ENCODE results near the gene HOXC9.

HOXC9 gene

GRCh38 chr12:54028314-54029201, 28.6 kb downstream of the HOXC9 start, which contains the start of gene HOXC6:
HOXC6 (plus strand) TSS chr12:54028440; CDS start chr12:54028522, 82 bp downstream.
- peak; percentile 57 for DNase-seq (ENCODE audit: low read depth)

DNA sequence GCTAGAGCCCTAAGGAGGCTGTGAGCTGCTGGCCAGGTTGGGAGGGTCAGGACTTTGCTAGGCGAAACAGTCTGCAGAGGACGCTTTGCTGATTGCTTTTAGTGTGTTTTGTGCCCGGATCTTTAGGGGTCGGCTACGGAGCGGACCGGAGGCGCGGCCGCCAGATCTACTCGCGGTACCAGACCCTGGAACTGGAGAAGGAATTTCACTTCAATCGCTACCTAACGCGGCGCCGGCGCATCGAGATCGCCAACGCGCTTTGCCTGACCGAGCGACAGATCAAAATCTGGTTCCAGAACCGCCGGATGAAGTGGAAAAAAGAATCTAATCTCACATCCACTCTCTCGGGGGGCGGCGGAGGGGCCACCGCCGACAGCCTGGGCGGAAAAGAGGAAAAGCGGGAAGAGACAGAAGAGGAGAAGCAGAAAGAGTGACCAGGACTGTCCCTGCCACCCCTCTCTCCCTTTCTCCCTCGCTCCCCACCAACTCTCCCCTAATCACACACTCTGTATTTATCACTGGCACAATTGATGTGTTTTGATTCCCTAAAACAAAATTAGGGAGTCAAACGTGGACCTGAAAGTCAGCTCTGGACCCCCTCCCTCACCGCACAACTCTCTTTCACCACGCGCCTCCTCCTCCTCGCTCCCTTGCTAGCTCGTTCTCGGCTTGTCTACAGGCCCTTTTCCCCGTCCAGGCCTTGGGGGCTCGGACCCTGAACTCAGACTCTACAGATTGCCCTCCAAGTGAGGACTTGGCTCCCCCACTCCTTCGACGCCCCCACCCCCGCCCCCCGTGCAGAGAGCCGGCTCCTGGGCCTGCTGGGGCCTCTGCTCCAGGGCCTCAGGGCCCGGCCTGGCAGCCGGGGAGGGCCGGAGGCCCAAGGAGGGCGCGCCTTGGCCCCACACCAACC, 29.8 kb downstream of the HOXC9 start:
- DNase-seq (ENCODE audit: low read depth) = no peak

DNA sequence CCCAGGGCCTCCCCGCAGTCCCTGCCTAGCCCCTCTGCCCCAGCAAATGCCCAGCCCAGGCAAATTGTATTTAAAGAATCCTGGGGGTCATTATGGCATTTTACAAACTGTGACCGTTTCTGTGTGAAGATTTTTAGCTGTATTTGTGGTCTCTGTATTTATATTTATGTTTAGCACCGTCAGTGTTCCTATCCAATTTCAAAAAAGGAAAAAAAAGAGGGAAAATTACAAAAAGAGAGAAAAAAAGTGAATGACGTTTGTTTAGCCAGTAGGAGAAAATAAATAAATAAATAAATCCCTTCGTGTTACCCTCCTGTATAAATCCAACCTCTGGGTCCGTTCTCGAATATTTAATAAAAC, 30.5 kb downstream of the HOXC9 start:
- DNase-seq (ENCODE audit: low read depth) = no peak

DNA sequence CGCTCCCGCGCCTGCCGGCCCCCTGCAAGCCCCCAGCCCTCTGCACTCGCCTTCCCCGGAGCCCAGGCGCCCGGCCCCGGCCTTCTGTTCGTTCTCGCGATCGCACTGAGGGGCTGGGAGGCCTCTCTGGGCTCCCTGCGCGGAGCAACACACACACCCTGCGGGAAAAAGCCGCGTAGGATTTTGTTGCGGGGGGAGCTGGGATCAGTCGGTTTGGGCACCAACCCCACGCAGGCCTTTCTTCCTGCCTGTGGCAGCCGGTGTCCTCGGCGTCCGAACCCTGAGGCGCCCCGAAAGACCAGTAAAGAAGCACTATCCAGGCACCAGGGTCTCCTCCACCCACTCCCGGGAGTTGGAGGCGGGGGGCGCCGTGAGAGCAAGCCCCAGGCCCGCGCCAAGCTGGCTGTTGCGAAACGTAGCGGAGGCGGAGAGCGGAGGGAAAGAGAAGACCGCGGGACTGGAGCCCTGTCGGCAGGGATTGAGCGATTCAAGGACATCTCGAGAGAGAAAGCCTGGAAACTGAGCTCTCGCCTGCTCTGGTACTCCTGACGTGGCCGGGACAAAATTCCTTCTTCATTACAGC, 31.0 kb downstream of the HOXC9 start:
- DNase-seq (ENCODE audit: low read depth) = no peak

DNA sequence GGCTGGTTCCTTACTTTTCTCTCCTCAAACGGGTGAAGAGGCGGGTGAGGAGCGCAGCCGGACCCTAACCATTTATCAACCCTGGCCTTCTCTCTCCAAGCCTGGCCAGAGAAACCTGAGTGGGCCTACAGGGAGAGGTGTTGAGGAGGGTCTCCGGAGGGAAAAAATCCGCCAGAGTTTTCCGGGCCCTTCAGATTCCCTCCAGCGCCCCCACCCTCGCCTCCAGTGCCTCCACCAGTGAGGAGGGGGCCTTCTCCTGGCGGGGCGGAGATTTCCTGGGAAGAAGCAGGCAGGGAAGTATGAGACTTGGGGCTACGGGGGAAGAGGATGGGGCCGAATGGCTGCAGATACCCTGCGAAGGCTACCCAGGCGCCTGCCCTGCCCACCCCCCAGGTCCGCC, 31.5 kb downstream of the HOXC9 start:
- no peak for DNase-seq (ENCODE audit: low read depth)

DNA sequence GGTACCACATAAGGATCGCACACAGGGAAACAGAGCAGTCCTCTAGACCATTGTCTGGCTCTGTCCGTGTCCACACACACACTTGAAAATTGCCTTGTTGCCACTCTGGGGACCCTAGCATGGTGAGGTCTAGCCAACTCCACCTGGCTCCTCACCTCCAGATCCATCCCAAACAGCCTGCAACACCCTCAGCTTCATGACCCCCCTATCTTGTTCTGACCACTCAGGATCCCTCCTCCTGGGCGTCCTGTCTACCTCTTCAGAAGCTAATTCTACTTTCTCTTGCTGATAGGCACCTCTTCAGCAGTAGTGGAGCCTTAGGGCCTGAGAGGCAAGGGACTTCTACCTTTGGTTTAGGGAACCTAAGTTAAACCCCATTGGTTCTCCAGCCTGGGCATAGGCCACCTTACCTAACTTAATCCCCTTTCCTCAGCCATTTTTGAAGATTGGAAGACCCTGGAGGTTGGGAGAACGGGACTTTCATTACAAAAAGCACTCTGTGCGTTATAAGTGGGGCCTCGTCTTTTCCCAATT, 32.2 kb downstream of the HOXC9 start:
- no peak for DNase-seq (ENCODE audit: low read depth)

DNA sequence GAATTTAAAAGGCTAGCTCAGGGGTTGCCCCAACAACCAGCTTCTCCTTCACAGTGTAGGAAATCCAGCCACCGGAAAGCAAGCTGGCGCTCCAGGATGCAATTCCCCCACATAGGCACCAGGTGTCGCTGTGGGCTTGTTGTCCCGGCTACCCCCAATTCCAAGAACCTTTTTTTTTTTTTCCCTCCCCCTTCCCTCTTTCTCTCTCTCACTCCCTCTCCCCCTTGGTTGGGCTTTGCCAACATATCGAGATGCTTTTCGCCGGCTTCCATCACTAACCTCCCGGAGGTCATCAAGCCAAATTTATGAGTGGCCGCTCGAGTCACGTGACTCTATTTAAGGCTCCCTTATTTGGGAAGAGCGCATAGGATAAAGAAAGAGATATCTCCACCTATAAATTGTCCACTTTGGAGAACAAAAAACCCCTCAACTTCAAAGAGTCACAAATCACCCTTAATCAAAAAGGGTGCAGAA, 32.7 kb downstream of the HOXC9 start, which contains the start of gene HOXC5:
TSS of gene HOXC5 (plus strand) at position 424 of the 474 bp plus-strand sequence. CDS start 73 bp downstream, outside the sequence.
- DNase-seq (ENCODE audit: low read depth) = peak; percentile 69

DNA sequence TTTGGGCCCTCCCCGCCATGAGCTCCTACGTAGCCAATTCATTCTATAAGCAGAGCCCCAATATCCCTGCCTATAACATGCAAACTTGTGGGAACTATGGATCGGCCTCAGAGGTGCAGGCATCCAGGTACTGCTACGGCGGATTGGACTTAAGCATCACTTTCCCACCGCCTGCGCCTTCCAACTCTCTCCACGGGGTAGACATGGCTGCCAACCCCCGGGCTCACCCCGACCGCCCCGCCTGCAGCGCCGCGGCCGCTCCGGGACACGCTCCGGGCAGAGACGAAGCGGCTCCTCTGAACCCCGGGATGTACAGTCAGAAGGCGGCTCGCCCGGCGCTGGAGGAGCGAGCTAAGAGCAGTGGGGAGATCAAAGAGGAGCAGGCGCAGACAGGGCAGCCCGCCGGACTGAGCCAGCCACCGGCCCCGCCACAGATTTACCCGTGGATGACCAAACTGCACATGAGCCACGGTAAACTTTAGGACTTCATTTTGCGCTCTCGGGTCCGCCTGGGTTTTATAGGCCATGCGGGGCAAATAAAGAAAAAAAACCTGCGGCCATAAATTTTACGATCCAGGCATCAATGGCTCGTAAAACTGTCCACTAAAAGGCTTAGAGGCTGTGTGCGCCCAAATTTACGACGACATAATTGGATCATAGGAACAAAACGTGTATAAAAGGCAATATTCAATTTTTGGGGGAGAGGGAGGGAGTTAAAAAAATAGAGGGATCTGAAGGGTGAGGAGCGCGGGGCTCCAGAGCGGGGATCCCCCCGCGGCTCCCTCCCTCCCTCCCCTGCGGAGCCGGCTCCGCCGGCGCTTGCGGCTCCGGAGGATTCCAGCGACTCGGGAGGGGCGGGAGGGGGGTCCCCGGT, 33.4 kb downstream of the HOXC9 start:
- DNase-seq (ENCODE audit: low read depth) = no peak

DNA sequence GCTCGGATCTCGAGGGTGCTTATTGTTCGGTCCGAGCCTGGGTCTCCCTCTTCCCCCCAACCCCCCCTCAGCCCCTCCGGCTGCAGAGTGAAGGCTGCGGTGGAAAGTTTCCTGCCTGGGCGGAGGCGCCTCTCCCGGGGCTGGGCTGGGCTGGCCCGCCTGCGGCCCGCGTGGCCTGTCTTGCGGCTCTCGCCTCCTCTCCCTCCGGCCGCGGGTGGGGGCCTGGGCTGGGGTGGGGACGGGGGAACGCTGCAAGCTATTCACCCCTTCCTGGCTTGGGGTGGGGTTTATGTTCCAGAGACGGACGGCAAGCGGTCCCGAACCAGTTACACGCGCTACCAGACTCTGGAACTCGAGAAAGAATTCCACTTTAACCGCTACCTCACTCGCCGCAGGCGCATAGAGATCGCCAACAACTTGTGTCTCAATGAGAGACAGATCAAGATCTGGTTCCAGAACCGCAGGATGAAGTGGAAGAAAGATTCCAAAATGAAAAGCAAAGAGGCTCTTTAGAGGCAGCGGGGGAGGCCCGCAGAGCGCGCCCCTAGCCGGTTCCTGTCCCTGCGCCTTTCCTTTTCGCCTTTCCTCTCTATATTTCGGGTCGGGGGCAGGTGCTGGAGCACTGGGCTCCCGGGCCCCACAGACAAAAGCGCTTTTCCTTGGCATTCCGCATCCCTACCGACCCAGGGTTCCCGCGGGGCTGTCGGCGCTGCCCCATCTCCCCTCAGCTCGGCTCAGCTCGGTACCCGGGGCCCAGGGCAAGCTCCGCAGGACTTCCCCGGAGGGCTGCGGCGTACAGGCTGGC, 34.2 kb downstream of the HOXC9 start:
- no peak for DNase-seq (ENCODE audit: low read depth)

GRCh38 chr12:54034785-54035310, 34.9 kb downstream of the HOXC9 start:
- no peak for DNase-seq (ENCODE audit: low read depth)

GRCh38 chr12:54035568-54036264, 35.8 kb downstream of the HOXC9 start:
- DNase-seq (ENCODE audit: low read depth) = no peak

GRCh38 chr12:54036620-54037359, 36.8 kb downstream of the HOXC9 start:
- DNase-seq (ENCODE audit: low read depth) = no peak

GRCh38 chr12:54037360-54038283, 37.7 kb downstream of the HOXC9 start:
- DNase-seq (ENCODE audit: low read depth) = no peak

GRCh38 chr12:54038284-54038870, 38.4 kb downstream of the HOXC9 start:
- DNase-seq (ENCODE audit: low read depth) = no peak

DNA sequence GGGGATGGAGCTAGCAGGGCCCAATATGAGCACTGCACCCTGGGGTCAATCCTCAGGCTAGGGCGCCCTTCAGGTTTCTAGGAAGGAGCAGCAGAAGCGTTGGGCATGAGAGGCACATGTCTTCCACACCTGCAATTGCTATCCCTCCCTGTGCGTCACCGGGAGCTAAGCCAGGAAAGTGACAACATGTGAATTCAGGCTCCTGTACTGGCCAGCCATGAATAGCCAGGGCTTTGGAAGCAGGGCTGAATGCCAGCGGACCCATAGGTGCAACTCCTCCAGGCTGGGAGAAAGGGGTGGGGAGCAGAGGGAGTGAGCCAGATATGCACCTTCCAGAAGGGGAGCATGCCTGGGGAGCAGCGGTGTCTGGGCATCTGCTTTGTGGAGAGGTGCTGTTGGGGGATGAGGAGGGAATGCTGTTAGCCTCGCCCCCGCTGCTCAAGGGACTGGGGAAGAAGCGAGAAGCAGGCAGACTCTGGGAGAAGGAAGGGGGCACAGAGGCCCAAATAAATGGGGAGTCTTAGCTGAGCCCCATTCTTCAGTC, 39.0 kb downstream of the HOXC9 start:
- DNase-seq (ENCODE audit: low read depth) = no peak

- peak; percentile 75 for DNase-seq (ENCODE audit: low read depth)
Observed at GRCh38 chr12:54039417-54040147, 39.6 kb downstream of the HOXC9 start.

Measured in stromal cell of bone marrow (primary cell).